Ecto neural progenitor cell (in vitro differentiated cells): ENCODE measurements around the gene PSMA1.
"Not testable (repeated sequence)": the region's sequence is repeated elsewhere in the genome, so short reads cannot be mapped to it uniquely, and the experiment has no call there.

Source experiments
- DNase-seq: peaks from one replicate; pipeline ENCODE4 v3.0.0-alpha.2; 2018; ENCODE audit warnings: low spot score

PSMA1 gene

DNA sequence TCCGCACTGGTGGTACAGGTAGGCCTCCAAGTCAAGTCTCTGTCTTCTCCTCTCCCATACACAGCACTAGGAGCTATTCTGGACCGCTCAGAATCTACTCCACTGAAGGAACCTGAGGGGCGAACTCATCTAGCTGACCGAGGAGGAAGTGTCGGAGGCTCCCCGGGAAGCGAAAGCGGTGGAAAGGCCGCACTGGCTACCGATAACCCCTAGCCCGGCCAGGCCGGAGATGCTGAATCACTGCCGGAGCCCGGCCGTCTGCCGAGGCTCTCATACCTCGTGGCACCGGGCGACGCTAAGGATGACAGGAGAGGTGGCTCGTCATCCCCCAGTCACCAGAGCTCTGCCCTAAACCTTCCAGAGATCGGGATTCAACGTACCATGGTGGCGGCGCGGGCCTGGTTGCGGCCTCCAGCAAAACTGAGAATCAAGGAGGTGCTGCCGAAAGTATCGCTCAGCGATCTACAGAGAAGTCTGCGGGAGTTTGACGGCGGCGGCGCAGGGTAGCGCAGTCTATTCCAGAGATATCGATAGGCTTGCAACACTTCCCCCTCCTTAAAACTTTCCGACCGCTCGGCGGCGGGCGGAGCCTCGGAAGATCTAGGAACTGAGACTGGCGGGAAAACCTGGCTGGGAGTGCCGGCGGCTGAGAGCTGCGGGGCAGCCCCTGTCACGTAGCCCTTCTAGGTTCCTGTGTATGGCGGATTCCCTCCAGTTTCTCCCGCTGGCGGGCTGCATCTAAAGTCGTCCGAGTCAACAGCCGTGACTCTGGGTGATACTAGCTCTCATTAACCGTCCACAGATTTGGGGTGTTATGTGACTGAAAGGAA, at the start of gene PSMA1:
PSMA1 (minus strand) TSS at position 470 of the 830 bp plus-strand sequence; CDS start at position 383, 87 bp downstream.
- DNase-seq: peak; percentile 95

DNA sequence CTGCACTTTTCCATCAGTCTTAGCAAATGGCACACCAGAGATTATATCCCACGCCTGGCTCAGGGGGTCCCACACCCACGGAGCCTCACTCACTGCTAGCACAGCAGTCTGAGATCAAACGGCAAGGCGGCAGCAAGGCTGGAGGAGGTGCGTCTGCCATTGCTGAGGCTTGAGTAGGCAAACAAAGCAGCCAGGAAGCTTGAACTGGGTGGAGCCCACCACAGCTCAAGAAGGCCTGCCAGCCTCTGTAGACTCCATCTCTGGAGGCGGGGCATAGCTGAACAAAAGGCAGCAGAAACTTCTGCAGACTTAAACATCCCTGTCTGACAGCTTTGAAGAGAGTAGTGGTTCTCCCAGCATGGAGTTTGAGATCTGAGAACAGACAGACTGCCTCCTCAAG, 49.3 kb upstream of the PSMA1 start:
- DNase-seq: not testable (repeated sequence)

DNA sequence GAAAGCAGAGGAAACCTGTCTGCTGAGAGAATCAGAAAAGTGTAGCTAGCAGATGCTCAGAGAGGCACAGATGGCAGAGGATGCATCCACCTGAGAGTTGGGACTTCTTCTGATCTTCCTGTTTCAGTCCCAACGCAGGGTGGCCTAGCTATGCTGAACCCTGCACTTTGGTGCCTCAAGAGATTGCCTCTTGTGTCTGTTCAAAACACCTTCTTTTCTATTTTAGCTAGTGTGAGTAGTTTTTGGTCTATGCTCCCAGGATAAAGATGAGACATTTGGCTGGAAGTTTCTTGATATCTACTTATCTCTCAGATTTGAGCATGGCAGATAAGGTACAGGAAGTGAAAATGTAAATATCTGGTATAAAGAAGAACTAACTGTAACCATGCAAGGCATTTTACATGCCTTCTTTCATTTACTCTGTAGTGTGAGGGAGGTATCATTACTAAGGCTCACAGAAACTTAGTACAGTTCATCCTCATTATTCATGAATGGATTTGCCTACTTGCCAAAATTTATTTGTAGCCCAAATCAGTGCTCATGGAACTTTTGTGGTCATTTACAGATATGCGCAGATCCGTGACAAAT, 47.0 kb upstream of the PSMA1 start:
- DNase-seq: no peak

DNA sequence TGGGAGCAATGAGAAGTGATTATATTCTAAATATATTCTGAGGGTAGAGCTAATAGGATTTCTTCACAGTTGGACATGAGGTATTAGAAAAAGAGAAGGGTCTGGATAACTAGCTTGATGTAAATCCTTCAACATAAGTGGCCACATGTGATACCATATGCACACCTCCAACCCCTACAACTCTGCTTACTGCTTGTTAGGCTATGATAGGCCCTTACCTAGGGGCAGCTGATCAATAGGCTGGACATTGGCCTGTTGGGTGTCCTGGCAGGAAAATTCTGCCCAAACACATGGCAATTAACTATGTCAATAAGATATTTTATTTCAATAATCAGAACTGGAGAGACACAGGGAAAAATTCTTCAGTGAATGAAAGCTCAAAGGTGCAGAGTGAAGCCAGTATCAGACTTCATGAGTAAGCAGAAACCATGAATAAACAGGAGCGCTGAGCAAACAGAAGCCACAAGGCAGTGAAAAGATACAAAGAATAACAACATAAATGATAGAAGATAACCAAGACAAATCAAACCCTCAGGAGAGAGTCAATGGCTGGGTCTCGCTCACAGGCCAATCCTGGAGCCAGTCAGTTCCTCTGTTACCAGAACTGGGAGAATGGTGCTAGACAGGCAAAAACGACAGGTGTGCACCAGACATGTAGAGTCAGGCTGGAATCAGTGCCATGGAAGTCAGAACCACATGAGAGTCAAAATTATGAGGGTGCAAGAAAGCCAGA, 46.3 kb upstream of the PSMA1 start:
- no peak for DNase-seq

DNA sequence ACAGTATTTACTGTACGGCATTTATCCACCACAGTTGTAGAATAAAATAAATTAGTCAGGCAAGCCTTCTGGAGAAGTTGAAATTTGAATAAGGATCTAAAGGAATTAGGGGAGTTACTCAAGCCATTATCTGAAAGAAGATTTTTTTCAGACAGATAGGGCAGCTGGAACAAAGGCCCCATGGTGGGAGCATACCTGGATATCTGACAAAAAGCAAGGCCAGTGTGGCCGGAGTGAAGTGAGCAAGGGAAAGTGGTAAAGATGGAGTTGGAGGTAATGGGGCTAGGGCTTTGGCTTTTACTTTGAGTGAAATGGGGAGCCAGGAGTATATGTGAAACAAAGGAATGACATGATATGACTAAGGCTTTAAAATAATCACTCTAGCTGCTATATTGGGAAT, 45.7 kb upstream of the PSMA1 start:
- no peak for DNase-seq

DNA sequence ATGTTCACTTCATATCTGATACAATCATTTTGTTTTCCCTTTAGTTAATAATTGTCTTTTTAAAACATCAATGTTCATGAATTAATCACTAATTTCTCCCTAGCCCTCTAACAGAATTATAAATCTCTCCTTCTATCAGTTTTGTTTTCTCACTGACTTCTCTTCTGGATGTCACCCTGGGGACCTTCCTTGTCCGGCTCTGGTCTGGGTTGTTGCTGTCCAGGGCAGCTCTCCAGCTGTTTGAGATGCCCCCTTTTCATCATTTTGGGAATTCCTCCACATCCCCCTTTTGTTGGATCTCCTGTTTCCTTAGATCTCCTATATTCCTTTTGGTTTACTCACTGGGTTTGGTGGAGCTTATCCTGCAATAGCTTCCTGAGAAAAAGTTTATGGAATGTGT, 35.6 kb upstream of the PSMA1 start:
- no peak for DNase-seq

DNA sequence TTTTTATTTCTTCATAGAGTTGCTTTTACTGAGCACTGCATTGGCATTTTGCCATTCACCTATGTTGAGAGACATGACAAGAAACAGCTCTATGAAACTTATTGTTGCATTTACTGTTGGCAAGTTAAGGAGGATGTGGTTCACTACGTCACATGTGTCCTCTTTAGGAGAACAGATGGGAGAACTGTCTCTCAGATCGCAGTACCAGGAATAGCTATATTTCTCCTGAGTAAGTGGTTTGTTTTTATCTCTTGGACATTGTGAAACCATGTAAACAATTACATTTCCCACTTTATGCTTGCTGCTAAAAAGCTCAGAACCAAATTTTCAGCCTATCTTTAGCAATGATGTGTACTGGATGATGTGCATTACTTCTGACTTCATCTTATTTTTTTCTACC, 34.8 kb upstream of the PSMA1 start:
- no peak for DNase-seq

DNA sequence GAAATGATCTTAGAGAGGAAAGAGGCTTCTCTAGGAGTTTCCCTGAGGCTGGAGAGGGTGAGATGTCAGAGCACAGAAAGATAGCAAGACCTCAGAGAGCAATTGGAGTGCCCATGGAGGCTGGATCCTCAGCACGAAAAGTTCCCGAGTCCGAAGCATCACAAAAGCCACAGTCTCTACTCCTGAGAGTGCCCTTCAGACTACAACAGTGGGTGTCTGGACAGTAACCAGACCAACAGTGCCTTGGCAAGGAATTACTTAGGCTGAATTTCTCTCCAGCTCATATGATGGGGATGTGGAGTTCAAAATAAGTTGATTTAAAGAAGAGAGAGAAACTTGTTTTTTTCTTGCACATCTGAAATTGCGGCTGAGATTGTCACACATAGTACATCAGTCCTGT, 31.9 kb upstream of the PSMA1 start:
- DNase-seq: no peak

DNA sequence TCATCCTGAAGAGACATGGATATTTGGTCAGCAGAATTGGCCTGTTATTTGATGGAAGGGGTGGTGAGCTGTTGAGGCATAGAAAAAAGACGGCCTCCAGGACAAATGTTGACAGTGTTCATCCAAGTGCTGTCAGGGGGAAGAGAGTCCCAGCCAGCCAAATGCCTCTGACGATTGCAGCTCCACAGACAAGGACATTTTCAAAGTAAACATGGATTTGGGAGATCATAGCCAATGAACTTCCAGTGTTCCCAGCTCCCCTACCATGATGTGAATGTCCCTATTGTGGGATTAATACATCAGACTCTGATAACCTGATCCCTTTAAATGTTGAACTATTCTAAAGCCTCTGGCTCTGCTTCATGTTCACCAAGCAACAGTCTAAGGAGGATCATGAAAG, 31.2 kb upstream of the PSMA1 start:
- DNase-seq: no peak

DNA sequence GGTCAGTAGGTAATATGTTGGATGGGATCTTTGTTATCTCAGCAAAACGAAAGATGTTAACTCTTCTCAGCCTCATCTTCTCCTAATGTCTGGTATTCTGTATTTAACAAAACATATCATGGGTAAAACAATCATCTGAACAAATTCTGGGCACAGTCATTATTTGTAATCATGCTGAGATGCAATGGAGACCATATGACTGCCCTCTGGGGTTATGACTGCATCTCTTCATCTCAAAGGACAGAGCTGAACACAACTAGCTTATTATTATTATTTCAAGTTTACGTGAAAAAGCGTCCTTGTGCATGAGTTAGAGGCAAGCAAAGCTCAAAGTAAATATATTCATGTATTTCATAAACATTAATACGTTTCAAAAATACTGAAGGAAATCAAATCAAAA, 29.7 kb upstream of the PSMA1 start:
- DNase-seq: no peak

DNA sequence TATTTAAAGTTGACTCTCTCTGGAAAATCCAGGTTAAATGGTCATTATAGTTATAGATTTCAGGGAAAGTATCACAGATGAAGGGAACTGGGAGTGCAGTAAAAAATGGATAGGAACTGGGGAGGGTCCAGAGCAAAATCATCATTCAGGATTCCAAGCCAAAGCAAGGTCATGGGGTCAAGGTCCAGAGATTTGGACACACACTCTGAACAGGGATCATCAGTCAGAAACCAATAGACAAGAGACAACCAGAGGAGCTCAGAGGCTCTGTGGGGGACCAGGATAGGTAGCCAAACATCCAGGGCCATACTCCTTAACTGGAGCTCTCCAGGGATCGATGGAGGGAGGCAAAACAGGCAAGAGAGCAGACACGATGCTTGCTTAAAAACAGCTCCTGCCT, 27.3 kb upstream of the PSMA1 start:
- no peak for DNase-seq

DNA sequence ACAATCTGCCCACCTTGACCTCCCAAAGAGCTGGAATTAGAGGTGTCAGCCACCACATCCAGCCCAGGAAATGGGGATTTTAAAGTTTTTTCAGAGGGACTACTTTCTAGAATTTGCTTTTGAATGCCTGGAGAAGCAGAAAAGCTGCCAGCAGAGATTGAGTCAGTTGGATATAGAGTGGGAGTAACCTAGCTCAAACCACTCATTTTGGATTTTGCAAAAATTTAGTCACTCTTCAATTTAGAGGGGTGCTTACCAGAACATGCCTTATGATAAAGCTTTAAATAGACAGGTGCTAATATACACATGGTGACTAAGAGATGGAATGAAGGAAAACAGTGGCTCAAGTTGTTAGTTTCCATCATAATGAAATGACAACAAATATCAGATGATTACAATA, 26.5 kb upstream of the PSMA1 start:
- DNase-seq: no peak

DNA sequence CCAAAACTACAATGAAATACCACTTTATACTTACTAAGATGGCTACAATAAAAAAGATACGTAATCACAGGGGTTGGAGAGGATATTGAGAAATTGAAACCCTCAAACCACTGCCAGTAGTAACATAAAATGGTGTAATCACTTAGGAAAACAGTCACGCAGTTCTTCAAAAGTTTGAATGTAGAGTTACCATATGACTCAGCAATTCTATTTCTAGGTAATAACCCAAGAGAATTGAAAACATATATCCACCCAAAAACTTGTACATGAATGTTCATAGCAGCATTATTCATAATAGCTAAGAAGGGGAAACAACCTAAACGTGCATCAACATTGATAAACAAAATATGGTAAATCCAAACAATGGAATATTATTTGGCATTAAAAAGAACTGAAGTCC, 24.4 kb upstream of the PSMA1 start:
- DNase-seq: no peak

DNA sequence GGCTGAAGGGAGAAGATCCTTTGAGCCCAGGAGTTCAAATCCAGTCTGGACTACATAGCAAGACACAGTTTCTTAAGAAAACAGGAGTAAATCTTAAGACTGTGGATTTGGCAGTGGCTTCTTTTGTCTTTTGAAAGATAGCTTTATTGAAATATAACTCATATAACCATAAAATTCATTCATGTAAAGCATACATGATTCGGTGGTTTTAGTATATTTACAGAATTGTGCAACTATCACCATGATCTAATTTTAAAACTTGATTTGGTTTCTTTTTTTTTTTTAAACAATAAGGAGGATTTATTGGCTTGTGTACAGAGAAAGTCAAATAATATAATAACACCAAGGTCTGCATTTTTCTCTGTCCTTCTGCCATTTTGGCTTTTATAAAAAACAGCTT, 23.1 kb upstream of the PSMA1 start:
- DNase-seq: no peak

DNA sequence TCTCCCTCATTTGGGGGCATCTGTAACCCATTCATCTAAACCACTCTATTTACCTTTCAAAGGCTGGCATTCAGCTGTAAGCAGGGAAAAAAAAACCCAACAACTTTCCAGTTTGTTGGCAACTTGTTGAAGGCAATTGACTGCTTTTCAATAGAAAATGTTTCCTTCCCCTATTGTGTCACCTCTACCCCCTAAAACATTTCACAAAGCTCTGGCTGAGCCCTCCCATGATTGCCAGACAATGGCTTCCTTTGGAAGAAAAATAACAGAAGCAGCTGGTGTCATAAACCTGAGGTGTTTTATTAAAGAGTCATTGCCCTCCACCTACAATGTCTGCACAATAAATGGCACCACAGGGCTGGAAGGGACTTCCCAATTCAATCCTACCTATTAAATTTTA, 22.1 kb upstream of the PSMA1 start:
- no peak for DNase-seq

DNA sequence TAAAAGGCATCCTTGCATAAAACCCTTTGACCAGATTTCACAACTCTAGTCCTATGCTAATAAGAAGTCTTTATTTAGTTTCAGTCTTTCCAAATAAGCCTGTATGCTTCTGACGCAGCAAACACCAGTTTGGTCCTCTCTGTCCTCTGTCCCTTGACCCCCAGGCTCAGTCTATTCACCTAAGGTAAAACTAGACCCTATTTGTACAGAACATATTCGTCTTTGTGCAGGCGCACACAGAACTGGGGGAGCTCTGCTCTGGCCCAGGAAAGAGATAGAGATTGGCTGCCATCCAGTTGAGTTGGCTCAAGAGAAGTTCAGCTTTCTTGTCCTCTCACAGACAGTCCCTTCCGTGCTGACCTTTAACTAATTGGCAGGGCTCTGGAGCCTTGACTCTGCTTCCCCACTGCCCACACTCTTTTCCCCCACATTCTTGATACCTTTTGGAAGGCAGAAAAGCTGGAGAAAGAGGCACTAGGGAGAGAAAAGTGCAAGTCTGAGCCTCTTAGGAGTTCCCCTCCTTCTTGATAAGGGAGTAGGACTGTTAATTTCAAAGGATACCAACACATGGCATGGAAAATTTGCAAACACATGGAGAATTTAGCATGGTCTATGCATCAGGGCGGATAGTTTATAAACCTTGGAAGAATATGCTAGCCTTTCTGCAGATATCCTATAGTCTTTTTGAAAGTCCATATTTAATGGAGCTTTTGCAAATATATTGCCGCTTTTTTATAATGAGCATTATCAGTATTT, 21.2 kb upstream of the PSMA1 start:
- no peak for DNase-seq

DNA sequence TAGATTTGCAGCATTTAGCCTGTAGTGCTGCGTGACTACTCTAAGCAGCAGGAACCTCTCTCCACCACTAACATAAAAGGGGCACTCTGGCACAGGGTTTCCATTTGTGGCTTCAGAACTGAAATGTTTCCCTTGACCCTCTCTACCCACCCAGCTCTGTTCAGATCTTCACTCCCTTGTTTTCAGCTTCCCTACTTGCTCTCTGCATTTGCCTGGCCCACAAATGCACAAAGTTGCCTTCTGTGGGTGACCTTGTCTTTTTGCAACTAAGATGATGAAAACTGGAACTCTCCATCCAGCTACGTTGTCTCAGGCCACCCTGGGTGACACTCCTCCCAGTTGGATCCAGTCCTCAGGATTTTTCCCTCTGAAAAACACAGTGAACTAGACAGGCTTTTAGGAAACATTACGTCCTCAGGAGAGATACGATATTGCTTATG, 19.8 kb upstream of the PSMA1 start:
- no peak for DNase-seq

DNA sequence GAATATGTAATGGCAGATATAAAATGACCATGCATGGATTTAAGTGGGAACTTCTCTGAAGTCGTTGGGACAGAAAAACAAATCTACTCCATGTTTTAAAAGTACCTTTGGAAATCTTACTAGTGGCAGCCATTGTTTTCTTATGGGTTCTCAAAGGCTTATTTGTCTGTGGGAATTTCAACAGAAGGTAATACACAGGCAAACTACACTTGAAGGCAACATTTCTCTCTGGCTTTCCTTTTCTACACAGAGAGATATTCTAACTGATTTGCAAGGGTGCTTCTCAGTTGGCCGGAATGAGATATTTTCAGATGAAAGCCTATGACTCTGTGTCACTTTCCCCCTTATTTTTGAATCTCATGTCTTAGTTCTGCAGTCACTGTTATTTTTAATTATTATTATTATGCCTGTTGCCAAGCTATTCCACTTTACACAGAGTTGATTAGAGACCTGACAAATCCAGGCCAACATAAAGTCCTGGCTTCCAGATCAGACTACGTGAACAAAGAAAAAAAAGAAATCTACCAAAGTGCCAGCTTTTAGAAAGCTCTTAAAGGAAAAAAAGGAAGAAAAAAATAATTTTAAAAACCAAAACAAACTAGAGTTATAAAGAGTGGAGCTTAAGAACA, 18.9 kb upstream of the PSMA1 start:
- DNase-seq: no peak

DNA sequence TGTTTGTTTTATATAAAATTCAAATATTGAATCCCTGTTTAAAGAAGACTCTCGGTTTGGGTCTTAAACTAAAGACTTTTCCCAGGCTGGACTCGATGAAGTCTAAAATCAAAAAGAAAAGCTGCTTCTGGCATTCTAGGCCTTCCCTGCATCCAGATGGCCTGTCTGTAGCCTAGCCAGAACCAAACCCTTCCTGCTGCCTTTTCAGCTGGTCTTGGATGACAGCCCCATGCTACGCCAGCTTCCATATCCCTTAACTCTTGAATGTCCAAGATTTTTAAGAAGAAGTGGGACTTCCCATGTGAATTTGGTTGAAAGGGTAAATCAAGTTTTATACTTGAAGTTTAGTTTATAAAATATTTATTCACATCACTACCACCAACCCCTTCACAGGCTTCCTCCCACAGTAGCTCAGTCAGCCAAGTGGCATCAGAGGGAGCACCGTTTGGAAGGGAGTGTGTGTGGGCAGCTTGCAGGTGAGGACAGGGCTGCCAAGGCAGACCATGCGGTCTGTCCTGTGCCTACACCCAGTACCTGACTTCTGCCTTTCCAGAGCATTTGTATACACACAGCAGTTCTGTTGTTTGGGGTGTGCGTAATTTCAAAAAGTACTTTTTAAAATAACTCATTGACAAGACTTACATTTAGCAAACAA, 18.2 kb upstream of the PSMA1 start:
- no peak for DNase-seq

DNA sequence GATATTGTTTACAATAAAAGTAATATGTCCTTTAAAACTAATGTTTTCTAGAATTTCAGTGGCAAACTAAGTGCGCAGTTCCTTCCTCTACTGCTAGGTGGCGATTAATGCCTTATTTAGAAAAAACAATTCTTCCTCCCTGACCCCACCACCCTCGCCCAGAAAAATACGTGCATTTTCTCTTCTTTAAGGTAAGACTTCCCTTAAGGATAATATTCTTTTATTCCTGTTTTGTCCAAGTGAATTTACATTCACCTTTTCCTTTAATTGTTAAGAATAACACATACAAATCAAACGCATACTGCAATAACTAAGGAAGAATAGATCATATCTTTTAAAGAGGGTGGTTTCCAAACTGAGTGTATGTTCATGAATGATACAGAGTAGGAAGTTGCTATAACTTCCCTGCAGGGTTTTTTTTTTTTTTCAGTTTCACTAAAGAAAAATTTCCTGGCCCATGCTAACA, 17.0 kb upstream of the PSMA1 start:
- no peak for DNase-seq

DNA sequence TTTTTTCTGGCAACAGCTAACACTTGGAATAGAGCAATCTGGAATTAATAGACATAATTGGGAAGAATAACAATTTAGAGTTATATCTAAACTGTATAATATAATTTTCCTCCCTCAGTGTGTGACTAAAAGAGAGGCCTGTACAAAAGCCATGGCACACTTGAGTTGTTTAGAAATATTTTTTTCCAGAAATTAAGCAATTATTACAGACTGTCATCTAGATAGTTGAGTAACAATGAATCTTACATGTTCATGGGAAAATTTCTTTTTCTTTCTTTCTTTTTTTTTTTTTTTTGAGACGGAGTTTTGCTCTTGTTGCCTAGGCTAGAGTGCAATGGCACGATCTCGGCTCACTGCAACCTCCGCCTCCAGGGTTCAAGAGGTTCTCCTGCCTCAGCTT, 15.0 kb upstream of the PSMA1 start:
- DNase-seq: not testable (repeated sequence)
